ENCODE measurements around the gene MGARP. TPM values are rescaled to one million over a fixed set of nuclear protein-coding genes. Genes with fewer than 3 reads are reported as not detected.
A peak's percentile ranks its signal among the peaks of the same experiment; 100 is the strongest.

MGARP gene
- total RNA-seq, 6 donors from 2014 or later, result 0.43 to 0.98 TPM; not detected in 4

GRCh38 chr4:139274790-139275189 lies 5.2 kb downstream of the MGARP start:
- DNase-seq, result no peak
- H3K27me3 ChIP-seq, result peaks cover 0 to 18% (median 6%) of the 10 kb centered on the region in 4 donors
- H3K9me3 ChIP-seq, result no peaks in the 10 kb centered on the region
- 94% methylated on average over 1 of the region's 1 CpG for WGBS, 2 donors
- H3K27ac ChIP-seq, result no peak overlapping the region
- TF ChIP-seq POLR2A (IDR thresholded peaks at IDR 0.05) (no peak), EP300 (IDR thresholded peaks at IDR 0.05) (no peak), CTCF (IDR thresholded peaks at IDR 0.05) (no peak), POLR2AphosphoS5 (IDR thresholded peaks at IDR 0.05) (no peak)
- no peak overlapping the region for H3K4me3 ChIP-seq
- no peak for ATAC-seq (ENCODE audit: low FRiP score in 2 of 2)
- peaks cover 6 to 11% (median 9%) of the 10 kb centered on the region in 4 donors for H3K4me1 ChIP-seq
- H3K36me3 ChIP-seq, result no peaks in the 10 kb centered on the region

- no peak overlapping the region for H3K27ac ChIP-seq
- no peaks in the 10 kb centered on the region for H3K36me3 ChIP-seq
- H3K9me3 ChIP-seq, result no peaks in the 10 kb centered on the region
- ATAC-seq (ENCODE audit: low FRiP score in 2 of 2) (no peak), DNase-seq (no peak)
- TF ChIP-seq EP300 (IDR thresholded peaks at IDR 0.05) (no peak), CTCF (IDR thresholded peaks at IDR 0.05) (no peak), POLR2AphosphoS5 (IDR thresholded peaks at IDR 0.05) (no peak), POLR2A (IDR thresholded peaks at IDR 0.05) (no peak)
- 88 to 100% methylated on average over 1 of the region's 1 CpG for WGBS, 2 donors
- H3K4me3 ChIP-seq, result no peak overlapping the region
- peaks cover 0 to 10% (median under 1%) of the 10 kb centered on the region in 4 donors for H3K27me3 ChIP-seq
- H3K4me1 ChIP-seq, result peaks cover 0 to 2% (median under 1%) of the 10 kb centered on the region in 4 donors
These were observed 6.2 kb downstream of the MGARP start for GRCh38 chr4:139273835-139274234.

GRCh38 chr4:139267301-139267700 lies 12.7 kb downstream of the MGARP start:
- Histone ChIP-seq H3K27me3 (no peaks in the 10 kb centered on the region), H3K36me3 (no peaks in the 10 kb centered on the region), H3K9me3 (no peaks in the 10 kb centered on the region), H3K4me3 (no peak overlapping the region), H3K4me1 (peaks cover 0 to 7% (median 6%) of the 10 kb centered on the region in 4 donors), H3K27ac (no peak overlapping the region)
- no peak for DNase-seq
- ATAC-seq (ENCODE audit: low FRiP score in 2 of 2), result no peak
- WGBS, 2 donors, result 94 to 100% methylated on average over 1 of the region's 1 CpG
- TF ChIP-seq CTCF (IDR thresholded peaks at IDR 0.05), result no peak

GRCh38 chr4:139266583-139267257 lies 13.3 kb downstream of the MGARP start:
- H3K4me1 ChIP-seq, result peaks cover 0 to 7% (median 6%) of the 10 kb centered on the region in 4 donors
- no peaks in the 10 kb centered on the region for H3K9me3 ChIP-seq
- no peaks in the 10 kb centered on the region for H3K27me3 ChIP-seq
- ATAC-seq (ENCODE audit: low FRiP score in 2 of 2) (peak; percentile 53 to 94), DNase-seq (peak in 1 of 2 donors; percentile 87)
- H3K4me3 ChIP-seq, result peak overlapping the region in 3 of 4 donors; percentile 11 to 41 (median 30)
- H3K36me3 ChIP-seq, result no peaks in the 10 kb centered on the region
- 24 to 31% methylated on average over 14 of the region's 14 CpGs for WGBS, 2 donors
- TF ChIP-seq POLR2AphosphoS5 (IDR thresholded peaks at IDR 0.05) (no peak), POLR2A (IDR thresholded peaks at IDR 0.05) (no peak), EP300 (IDR thresholded peaks at IDR 0.05) (no peak), CTCF (IDR thresholded peaks at IDR 0.05) (no peak)
- peak overlapping the region in 2 of 4 donors; percentile 14 to 28 for H3K27ac ChIP-seq

GRCh38 chr4:139266208-139266582 lies 13.8 kb downstream of the MGARP start:
- Histone ChIP-seq H3K36me3 (no peaks in the 10 kb centered on the region), H3K9me3 (no peaks in the 10 kb centered on the region), H3K27ac (peak overlapping the region in 2 of 4 donors; percentile 14 to 28), H3K4me3 (peak overlapping the region in 3 of 4 donors; percentile 11 to 41 (median 30)), H3K4me1 (peaks cover 0 to 7% (median 6%) of the 10 kb centered on the region in 4 donors), H3K27me3 (no peaks in the 10 kb centered on the region)
- no peak for ATAC-seq (ENCODE audit: low FRiP score in 2 of 2)
- WGBS, 2 donors, result 13% methylated on average over 1 of the region's 1 CpG
- TF ChIP-seq CTCF (IDR thresholded peaks at IDR 0.05) (no peak), POLR2AphosphoS5 (IDR thresholded peaks at IDR 0.05) (no peak), EP300 (IDR thresholded peaks at IDR 0.05) (no peak), POLR2A (IDR thresholded peaks at IDR 0.05) (no peak)
- no peak for DNase-seq
